HG03439 (cell line): ENCODE measurements around the gene R3HDML.
"Not testable (repeated sequence)": the region's sequence is repeated elsewhere in the genome, so short reads cannot be mapped to it uniquely, and the experiment has no call there.

Experiments used
- ATAC-seq: cut with Tn5 transposase; IDR thresholded peaks from one replicate; pipeline ENCODE4 v1.9.1; 2021; ENCODE audit warnings: mild to moderate bottlenecking, moderate library complexity; ENCODE audit not compliant: unreplicated experiment

The R3HDML gene

GRCh38 chr20:44327748-44328147, 9.1 kb upstream of the R3HDML start:
- not testable (repeated sequence) for ATAC-seq

GRCh38 chr20:44328428-44328827, 8.4 kb upstream of the R3HDML start:
- no peak for ATAC-seq

DNA sequence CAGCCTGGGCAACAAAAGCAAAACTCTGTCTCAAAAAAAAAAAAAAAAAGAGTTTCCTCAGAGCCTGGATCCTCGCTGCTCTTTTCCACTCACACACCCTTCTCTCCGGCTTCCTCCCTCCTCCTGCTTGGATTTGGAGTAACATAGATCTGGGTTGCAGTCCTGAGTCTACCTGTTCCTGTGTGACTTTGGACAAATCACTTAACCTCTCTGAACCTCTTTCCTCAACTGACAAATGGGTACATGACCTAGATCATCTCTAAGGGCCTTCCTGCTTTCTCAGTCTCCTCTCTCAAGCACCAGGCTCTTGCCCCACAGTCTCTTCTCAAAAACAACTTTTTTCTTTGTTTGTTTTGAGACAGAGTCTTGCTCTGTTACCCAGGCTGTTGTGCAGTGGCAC, 5.6 kb upstream of the R3HDML start:
- no peak for ATAC-seq

- ATAC-seq, result no peak
Observed at GRCh38 chr20:44334306-44334705, 2.5 kb upstream of the R3HDML start.

DNA sequence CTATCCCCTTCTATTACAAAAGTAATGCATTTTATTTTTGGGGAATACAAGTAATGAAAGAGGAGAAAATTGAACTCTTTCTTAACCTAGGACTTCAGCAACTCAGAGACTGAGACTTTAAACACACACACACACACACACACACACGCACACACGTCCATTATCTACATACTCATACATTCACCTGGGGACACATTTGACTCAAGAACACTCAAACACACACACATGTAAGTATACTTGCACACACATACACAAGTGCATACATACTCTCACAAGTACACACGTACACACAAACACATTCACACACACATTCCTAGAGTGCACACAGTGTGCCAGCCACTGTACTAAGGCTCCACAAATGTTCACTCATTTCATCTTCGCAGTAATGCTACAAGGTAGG, 2.1 kb upstream of the R3HDML start:
- ATAC-seq, result no peak

- no peak for ATAC-seq
Observed at GRCh38 chr20:44335675-44336074, 1.2 kb upstream of the R3HDML start.

- ATAC-seq, result no peak
Observed at GRCh38 chr20:44336086-44336485, 757 bp upstream of the R3HDML start.

DNA sequence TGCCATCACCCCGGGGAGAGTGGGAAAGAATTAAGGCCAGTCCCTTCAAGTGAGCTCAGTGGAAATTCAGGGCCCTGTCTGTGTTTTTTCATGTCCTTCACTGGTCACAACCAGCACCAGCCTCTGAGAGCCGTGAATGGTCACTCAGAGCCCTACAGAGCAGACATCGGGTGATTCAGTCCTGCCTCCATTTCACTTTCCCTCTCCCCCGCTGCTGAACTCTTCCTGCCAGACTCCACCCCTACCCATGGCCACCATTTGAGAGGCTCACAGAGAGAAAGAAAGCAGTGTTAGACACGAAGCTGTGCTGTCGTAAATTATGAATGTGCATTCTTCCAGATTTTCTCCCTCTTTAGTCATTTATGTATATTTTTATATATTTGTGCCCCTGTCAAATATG, 5.4 kb downstream of the R3HDML start:
- ATAC-seq, result no peak

- ATAC-seq, result no peak
Observed at GRCh38 chr20:44343162-44343675, 6.4 kb downstream of the R3HDML start.

DNA sequence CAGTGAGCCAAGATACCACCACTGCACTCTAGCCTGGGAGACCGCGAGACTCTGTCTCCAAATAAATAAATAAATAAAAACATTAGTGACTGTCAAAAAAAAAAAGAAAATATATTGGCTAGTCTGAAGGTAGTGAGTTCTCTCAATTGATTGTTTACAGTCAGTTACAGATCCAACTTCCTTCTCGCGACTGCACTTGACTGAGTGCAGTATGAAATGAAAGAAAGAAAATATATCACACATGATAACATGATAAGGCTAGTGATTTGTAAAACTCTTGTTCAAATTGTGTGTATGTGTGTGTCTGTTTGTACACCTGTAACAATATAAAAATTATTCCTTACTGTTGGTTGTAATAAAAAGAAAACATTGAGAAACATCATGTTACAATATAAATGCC, 7.9 kb downstream of the R3HDML start:
- ATAC-seq, result no peak

GRCh38 chr20:44345147-44345546, 8.3 kb downstream of the R3HDML start:
- ATAC-seq, result no peak

DNA sequence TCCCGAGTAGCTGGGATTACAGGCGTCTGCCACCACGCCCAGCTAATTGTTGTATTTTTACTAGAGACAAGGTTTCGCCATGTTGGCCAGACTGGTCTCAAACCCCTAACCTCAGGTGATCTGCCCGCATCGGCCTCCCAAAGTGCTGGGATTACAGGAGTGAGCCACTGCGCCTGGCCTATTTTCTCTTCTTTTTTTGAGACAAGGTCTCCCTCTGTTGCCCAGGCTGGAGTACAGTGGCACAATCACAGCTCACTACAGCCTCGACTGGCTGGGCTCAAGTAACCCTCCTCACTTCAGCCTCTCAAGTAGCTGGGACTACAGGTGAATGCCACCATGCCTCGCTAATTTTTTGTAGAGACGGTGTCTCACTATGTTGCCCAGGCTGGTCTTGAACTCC, 9.1 kb downstream of the R3HDML start:
- not testable (repeated sequence) for ATAC-seq

GRCh38 chr20:44348168-44348659, 11.4 kb downstream of the R3HDML start:
- ATAC-seq, result no peak

DNA sequence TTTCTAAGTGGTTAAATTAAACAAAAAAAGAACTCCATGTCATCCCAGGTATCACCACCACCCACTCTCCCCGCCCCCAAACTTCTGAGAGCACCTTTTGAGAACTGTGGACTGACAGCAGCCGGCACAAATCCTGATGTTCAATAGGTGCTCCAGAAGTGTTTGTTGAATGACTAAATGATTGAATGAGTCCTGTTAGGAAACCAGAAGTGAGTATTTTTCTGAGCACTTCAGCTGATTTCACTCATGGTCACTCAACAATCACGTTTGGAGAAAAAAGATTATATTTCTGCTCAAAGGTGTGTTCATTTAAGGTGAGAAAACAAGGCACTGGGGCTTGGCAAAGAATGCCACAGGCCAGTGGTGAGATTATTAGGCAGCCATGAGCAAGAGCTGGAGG, 12.5 kb downstream of the R3HDML start:
- ATAC-seq, result no peak

DNA sequence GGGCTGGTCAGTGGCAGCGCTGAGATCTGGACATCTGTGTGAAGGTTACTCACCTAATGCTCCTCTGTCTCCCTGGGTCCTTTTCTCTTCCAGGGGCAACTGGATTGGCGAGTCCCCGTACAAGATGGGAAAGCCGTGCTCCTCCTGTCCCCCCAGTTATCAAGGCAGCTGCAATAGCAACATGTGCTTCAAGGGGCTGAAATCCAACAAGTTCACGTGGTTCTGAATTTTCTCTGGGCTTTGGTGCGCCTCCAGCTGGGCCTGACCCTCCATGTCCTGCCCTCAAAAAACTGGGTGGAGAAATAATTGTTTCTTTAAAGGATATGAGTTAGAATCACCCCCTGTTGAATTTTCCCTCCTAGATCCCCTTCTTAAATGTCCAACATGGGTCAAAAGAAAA, 13.7 kb downstream of the R3HDML start:
- no peak for ATAC-seq

GRCh38 chr20:44354979-44355497, 18.2 kb downstream of the R3HDML start:
- ATAC-seq, result no peak

- ATAC-seq, result no peak
Observed at GRCh38 chr20:44355498-44356352, 18.9 kb downstream of the R3HDML start, which contains the start of gene HNF4A. TSS of gene HNF4A (plus strand) at chr20:44355699. CDS start at chr20:44355805, 106 bp downstream.

GRCh38 chr20:44356353-44356723, 19.5 kb downstream of the R3HDML start:
- no peak for ATAC-seq

GRCh38 chr20:44357020-44357419, 20.2 kb downstream of the R3HDML start:
- ATAC-seq, result no peak

DNA sequence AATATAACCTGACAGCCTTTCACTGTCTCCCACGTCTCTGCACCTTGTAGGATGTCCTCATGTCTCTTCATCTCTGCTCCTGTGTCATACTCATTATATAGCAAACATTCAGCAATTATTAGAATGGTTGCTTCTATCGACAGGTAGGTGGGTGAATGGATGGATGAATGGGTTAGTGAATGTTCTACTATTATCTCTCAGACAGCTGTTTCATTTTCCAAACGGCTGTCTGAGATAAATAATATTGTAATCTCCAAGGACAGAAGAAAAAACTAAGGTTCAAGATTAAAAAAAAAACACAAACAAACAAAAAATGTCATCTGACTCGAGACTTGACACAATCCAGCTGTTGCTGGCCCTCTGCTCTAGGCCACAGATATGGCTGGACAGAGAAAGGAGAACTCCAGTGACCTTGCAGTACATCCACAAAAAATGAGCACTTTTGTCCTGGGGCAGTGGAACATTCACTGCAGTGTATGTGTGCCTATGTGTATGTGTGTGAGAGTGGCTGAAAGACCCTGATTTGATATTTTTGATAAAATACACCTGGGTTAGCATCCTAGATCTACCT, 20.8 kb downstream of the R3HDML start:
- ATAC-seq, result no peak

GRCh38 chr20:44358776-44359175, 21.9 kb downstream of the R3HDML start:
- no peak for ATAC-seq

- ATAC-seq, result no peak
Observed at GRCh38 chr20:44360221-44360620, 23.4 kb downstream of the R3HDML start.
